NB4 (cell line): ENCODE measurements around the gene ANAPC5.
A peak's percentile ranks its signal among the peaks of the same experiment; 100 is the strongest.

Source experiments
- DNase-seq: peaks from one replicate; pipeline ENCODE4 v3.0.0; 2010; ENCODE audit warnings: low read depth
- H3K4me3 ChIP-seq: one replicate; pipeline ENCODE4 v1.5.1; 2011; ENCODE audit warnings: mild to moderate bottlenecking, low read depth, low read length, moderate library complexity
- CTCF ChIP-seq: IDR thresholded peaks from one replicate; pipeline ENCODE4 v1.5.1; 2012; ENCODE audit warnings: low read depth, low read length
- MAX ChIP-seq: IDR thresholded peaks from 2 replicates; pipeline ENCODE4 v1.6.1; 2011; ENCODE audit warnings: low read depth, low read length
- MYC ChIP-seq: IDR thresholded peaks from 2 replicates; pipeline ENCODE4 v1.6.1; 2011; ENCODE audit warnings: low read depth, low read length
- POLR2A ChIP-seq: IDR thresholded peaks from 2 replicates; pipeline ENCODE4 v1.6.1; 2011; ENCODE audit warnings: mild to moderate bottlenecking; ENCODE audit not compliant: insufficient read length; ENCODE audit errors: extremely low read depth

ANAPC5 gene

GRCh38 chr12:121371404-121371803 lies 19.2 kb upstream of the ANAPC5 start:
- TF ChIP-seq CTCF (no peak), POLR2A (no peak), MAX (no peak), MYC (no peak)
- H3K4me3 ChIP-seq = no peak overlapping the region
- peak; percentile 43 for DNase-seq

GRCh38 chr12:121366063-121366459 lies 13.8 kb upstream of the ANAPC5 start:
- TF ChIP-seq POLR2A = no peak
- no peak for TF ChIP-seq CTCF
- no peak for TF ChIP-seq MYC
- no peak for TF ChIP-seq MAX
- H3K4me3 ChIP-seq = no peak overlapping the region
- no peak for DNase-seq

- no peak for DNase-seq
- TF ChIP-seq MAX = no peak
- TF ChIP-seq MYC = no peak
- TF ChIP-seq POLR2A = no peak
- no peak for TF ChIP-seq CTCF
- H3K4me3 ChIP-seq = no peak overlapping the region
These were observed 13.3 kb upstream of the ANAPC5 start for GRCh38 chr12:121365416-121366062.

GRCh38 chr12:121364683-121365121 lies 12.5 kb upstream of the ANAPC5 start:
- TF ChIP-seq MYC (no peak), CTCF (no peak), MAX (no peak), POLR2A (no peak)
- H3K4me3 ChIP-seq = no peak overlapping the region
- peak; percentile 53 for DNase-seq

- H3K4me3 ChIP-seq = no peak overlapping the region
- no peak for DNase-seq
- TF ChIP-seq CTCF (no peak), MYC (no peak), MAX (no peak), POLR2A (no peak)
These were observed 5.9 kb upstream of the ANAPC5 start for GRCh38 chr12:121358073-121358472.
